Right renal cortex interstitium (tissue), 3 donors: ENCODE results near the gene ATP8B3. TPM values are rescaled to one million over a fixed set of nuclear protein-coding genes. Genes with fewer than 3 reads are reported as not detected.

Experiments used
- DNase-seq, 3 donors: peaks; one replicate each; pipeline ENCODE4 v3.0.0-alpha.2; 2013; ENCODE audit warnings: low read depth in 3 of 3, low spot score in 2 of 3
- polyA plus RNA-seq, 3 donors: library from polyadenylated mRNA; unstranded; fragments of 120-200 nt; gene quantifications; one replicate each; pipeline ENCODE4 v1.2.1, GENCODE V29; 2013; ENCODE audit not compliant: insufficient read length in 3 of 3

Gene ATP8B3
- polyA plus RNA-seq, 3 donors, result 0.45 to 0.65 (median 0.62) TPM

DNA sequence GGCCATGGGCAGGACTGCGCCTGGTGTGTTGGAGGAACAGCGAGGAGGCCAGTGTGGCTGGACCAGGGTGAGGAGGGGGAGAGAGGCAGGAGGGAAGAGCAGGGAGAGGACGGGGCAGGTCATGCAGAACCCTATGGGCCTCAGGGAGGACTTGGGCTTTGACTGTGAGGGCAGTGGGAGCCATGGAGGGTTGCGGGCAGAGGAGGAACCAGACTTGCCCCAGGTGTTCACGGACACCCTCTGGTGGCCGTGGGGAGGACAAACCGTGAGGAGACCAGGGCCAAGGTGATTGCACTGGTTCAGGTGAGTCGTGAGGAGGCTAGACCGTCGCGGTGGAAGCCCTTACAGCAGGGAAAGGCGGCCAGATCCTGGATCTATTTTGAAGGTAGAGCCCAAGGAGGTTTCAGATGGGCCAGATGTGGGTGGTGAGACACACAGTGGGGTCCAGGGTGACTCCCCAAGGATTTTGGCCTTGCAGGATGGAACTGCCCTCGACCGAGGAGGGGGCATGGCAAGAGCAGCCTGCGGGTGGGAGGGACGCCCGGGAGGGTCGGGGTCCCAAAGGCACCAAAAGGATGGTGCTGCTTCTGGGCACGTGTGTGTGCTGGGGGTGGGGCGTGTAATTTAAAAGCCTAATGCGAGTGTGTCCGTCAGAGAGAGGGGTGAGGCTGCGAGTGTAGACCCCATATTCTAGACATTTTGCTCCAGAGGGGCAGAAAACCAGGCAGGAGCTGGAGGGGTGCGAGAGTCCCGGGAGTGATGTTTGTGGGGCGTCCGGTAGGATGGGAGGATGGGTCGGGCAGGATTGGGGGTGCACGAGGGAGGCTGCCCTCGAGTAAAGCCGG, 39.0 kb upstream of the ATP8B3 start:
- DNase-seq, result no peak

GRCh38 chr19:1849886-1850398, 37.9 kb upstream of the ATP8B3 start:
- no peak for DNase-seq

- DNase-seq, result no peak
Measured at GRCh38 chr19:1849132-1849474, 37.0 kb upstream of the ATP8B3 start.

GRCh38 chr19:1848399-1849131, 36.5 kb upstream of the ATP8B3 start, which contains the start of gene REXO1:
Gene REXO1, minus strand, starts transcription at chr19:1848483. Its CDS starts 125 bp downstream, at chr19:1848358.
- DNase-seq, result peak; percentile 92 to 95 (median 92)

DNA sequence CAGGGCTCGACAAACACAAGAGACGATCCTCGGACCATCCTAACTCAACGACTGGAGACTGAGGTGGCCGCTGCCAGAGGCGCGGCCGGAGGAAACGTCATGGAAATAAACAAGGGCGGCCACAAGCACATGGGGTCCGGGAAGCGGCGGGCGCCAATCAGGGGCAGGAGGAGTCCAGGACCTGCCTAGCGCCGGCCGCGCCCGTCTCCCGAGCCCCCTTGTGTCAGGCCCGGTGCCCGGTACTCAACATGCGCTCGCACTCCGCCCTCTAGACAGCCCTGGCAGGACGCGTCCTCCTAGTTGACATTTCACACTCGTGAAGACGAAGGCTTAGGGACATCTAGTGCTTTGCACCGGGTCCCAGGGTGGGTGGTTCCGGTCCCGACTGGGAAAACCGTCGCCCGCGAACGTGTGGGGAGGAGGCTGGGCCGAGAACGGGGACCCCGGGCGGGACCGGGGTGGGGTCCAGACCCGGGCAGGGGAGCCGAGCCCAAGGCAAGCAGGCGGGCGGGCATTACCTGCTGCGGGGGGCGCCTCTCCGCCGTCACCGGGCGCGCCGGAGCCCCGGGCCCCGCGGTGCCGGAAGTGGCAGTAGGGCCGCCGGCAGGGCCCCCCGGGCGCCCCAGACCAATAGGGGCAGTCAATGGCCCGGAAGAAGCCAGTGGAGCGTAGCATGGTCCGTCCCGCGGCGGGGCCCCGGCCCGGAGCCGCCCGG, 35.8 kb upstream of the ATP8B3 start:
- DNase-seq, result no peak

DNA sequence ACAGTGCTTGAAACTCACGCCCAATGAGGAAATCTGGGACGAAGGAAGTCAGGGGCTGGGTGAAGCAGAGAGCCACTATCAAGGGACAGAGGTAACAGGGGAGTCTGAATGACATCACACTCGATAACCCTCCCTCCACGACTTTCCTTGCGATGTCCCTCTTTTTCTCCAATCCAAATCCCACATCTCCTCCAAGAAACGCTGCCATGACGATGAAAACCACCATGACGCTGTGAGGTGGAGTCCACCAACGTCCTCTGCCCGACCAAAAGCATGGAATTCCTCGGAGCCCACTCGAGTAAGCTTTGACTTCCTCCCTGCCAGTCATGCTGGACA, 35.2 kb upstream of the ATP8B3 start:
- DNase-seq, result no peak

GRCh38 chr19:1846517-1847204, 34.6 kb upstream of the ATP8B3 start:
- no peak for DNase-seq

GRCh38 chr19:1845642-1846041, 33.6 kb upstream of the ATP8B3 start:
- DNase-seq, result no peak

- DNase-seq, result no peak
Measured at GRCh38 chr19:1845125-1845515, 33.0 kb upstream of the ATP8B3 start.

DNA sequence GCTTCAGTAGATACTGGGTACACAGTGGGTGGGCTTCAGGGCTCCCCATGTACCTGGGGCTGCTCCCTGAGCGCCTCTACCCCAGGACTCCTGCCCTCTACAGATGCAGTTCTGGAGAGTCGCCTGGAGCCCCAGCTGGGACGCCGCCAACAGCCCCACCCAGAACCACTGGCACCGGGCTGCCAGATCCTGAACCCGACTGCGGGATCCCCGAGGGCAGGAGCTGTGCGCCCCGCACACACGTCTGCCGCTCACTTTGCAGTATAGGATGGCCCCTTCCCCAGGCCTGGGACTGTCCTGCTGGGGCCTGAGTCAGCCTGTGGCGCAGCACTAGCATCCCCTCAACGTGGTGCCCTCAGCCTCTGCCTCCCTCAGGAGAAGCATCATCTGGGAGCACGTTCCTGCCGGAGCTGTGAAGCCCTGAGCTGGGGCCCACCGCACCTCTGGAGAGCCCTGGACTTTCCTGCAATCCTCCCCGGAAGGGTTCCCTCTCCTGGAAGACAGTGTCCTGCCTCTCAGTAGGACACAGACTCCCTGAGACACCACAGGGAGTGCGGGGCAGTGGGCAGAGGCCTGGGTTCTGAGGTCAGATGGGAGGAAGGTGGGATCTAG, 32.5 kb upstream of the ATP8B3 start:
- DNase-seq, result no peak

DNA sequence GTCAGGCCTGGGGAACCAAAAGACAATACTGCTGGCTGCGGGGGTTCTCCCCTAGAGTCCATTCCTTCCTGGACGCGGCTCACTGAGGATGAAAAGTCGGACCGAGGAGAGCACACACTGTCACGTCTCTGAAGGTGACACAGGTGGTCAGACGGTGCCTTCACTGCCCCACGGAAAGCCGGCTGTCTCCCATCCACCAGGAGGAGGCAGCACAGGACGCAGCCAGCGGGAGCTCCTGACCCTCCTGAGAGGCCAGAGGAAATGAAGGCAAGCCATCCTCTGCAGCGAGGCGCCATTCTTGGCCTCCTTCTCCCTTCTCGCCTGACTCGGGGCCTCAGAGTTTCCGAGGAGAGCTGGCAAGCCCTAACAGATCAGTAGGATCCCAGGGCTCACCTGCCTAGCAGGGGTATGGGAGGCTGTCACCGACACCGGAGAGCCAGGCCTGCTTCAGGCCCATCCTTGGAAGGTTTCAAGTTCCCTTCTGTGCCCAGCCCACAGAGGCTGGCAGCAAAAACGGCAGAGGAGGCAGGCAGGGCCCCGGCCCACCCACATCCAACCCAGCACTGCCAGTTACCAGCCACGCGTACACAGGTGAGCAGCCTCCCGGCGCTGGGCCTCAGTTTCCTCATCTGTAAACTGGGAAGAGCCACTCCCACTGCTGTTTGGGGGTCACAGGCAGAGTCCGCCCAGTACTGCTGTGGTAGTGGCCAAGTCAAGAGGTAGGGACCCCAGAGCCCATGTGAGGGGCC, 31.7 kb upstream of the ATP8B3 start:
- DNase-seq, result no peak

DNA sequence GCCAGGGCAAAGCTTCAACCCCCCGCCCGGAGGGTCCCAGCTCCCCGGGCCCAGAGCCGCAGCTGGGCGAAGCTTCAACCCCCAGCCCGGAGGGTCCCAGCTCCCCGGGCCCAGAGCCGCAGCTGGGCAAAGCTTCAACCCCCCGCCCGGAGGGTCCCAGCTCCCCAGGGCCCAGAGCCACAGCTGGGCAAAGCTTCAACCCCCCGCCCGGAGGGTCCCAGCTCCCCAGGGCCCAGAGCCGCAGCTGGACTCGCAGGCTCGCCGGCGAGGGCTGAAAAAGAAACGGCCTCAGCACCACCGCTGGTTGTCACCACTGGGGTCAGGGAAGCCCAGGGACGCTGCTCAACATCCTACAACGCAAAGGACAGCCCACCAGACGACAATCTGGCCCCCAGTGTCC, 31.0 kb upstream of the ATP8B3 start:
- no peak for DNase-seq

DNA sequence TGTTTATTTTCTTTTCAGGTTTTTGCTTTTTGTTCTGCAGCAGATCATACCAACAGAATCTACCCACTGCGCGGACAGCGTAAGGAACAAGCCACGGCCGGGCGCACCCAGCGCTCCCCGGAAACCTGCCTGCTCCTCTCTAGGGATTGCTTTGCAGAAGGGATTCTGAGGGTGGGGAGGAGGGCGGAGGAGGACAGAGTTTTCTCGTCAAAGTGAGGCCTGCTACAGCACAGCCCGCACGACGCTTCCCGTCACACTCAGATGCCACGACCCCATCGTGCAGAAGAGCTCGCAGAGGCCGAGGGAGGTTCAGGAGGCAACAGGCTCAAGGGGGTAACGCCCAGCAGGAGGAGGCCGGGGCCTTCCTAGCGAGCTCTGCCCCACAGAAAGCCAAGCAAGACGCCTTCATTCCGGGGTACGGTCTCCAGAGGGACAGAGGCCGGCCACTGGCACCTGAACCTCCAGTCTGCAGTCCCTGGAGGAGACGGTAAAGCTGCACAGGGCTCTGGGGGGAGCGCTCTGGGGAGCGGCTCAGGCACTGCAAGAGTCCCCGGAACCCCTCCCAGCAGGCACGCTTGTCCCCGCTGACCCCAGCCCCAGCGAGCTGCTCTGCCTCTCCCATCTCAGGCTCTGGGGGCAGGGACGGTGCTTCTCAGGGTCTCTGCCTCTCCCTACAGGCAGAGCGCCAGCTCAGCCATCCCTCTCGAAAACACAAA, 29.3 kb upstream of the ATP8B3 start:
- no peak for DNase-seq

GRCh38 chr19:1840541-1841115, 28.6 kb upstream of the ATP8B3 start:
- no peak for DNase-seq

DNA sequence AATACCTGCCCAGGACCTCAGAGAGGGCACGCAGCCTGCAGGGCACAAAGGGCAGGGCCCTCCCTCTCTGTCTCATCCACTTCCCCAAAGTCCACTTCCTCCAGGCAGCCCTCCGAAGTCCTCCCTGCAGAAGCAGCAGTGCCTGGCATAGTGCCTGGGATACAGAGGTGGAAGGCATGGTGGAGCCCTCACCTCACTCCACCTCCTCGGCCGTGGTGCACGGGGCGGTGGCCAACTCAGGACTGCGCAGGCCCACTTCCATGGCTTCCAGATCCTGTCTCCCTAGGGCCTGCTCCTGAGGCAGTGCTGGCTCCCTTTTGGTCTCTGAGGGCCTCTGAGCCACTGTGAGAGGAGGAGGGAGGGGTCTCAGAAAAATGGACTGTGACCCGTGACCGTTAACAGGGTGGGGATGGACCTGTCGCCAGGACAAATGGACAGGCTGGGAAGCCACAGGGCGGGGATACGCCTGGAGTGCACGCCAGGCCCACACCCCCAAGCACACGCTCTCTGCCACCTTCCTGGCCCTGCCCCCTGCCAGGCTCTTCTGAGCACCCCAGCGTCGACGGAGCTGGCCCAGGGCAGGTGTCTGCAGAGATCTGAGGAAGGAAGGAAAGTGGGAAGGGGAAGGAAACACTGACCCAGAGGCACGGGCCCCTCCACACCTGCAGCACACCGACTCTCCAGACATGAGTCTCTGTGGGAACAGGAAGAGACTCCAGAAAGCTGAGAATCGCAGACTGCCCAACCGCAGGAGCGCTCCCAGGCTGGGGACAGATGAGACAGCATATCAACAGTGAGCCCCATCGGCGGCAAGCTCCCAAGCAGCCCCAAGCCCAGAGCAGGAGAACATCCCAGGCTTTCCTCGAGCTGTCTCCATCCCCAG, 27.8 kb upstream of the ATP8B3 start:
- no peak for DNase-seq

DNA sequence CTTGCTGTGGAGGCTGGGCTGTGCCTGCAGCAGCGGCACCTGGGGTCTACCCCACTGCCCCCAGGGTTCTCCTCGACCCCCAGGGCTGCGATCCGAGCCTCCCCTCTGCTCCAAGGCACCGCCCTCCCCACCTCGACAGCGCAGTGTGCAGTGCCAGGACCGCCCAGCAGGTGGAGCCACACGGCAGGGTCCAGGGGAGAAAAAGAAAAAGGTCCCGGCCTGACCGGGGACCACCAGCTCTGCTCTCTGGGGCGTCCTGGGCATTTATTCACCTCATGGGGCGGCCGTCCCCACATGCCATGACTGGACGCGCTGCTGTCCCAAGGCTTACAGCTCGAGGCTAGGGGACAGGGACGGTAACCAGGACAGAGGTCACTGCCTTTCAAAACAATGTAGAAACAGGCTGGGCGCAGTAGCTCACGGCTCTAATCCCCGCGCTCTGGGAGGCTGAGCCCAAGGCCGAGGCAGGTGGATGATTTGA, 25.6 kb upstream of the ATP8B3 start:
- DNase-seq, result no peak

GRCh38 chr19:1837222-1837565, 25.1 kb upstream of the ATP8B3 start:
- no peak for DNase-seq
